ENCODE results near the gene GLIPR1L1. TPM values are rescaled to one million over a fixed set of nuclear protein-coding genes. Genes with fewer than 3 reads are reported as not detected.

The GLIPR1L1 gene
- total and polyA plus RNA-seq, 2 of the 8 experiments (the other 6 are each of a cell fraction or from before 2014, with no cell fraction given), result 1.2 to 1.7 TPM

GRCh38 chr12:75329918-75330826 lies 4.3 kb upstream of the GLIPR1L1 start, which contains the start of gene CAPS2:
CAPS2 (minus strand) TSS chr12:75330324; CDS start chr12:75326498, 3,826 bp downstream.
- Histone ChIP-seq H2BK12ac (ENCODE audit: low read depth, low read length) (no peak within 1 kb of the TSS), H3K56ac (replicated peaks; ENCODE audit: insufficient read length, low read depth, low read length) (no peak within 1 kb of the TSS), H3K14ac (ENCODE audit: insufficient read length) (no peak within 1 kb of the TSS), H3K23me2 (ENCODE audit: low read depth, low read length) (peaks cover 3% of the 10 kb centered on the region), H3K4me2 (ENCODE audit: insufficient read depth in 1 of 2, low read depth in 2 of 2, low read length in 2 of 2) (peak within 1 kb of the TSS; percentile 79 to 92), H3K79me2 (ENCODE audit: control insufficient read depth in 1 of 2, insufficient read depth in 2 of 2, low read length in 2 of 2) (no peaks in the 10 kb centered on the region), H4K91ac (replicated peaks; ENCODE audit: insufficient read length, low read length) (no peak within 1 kb of the TSS), H4K8ac (ENCODE audit: extremely low read depth, insufficient read depth, low read length) (peak within 1 kb of the TSS; percentile 69; the same call in 1 of the 2 replicates), H2BK20ac (ENCODE audit: low read length) (no peak within 1 kb of the TSS), H2BK120ac (replicated peaks; ENCODE audit: low read depth, low read length) (no peak within 1 kb of the TSS), H3K4me3 (ENCODE audit: extremely low read depth in 1 of 4, insufficient read depth in 2 of 4, low read depth in 3 of 4, low read length in 4 of 4) (peak within 1 kb of the TSS; percentile 48 to 71 (median 63)), H4K5ac (ENCODE audit: insufficient read length, low read depth, low read length) (peak within 1 kb of the TSS; percentile 71), H3K4me1 (replicated peaks in 1 of 4; ENCODE audit: control insufficient read depth in 3 of 4, insufficient read depth in 4 of 4, low read length in 3 of 4) (peaks cover 2 to 5% (median 3%) of the 10 kb centered on the region in 4 experiments; a peak in 4 of 7 replicates), H2BK15ac (ENCODE audit: low read length) (no peak within 1 kb of the TSS), H2BK5ac (ENCODE audit: low read depth, low read length) (peak within 1 kb of the TSS; percentile 25; the same call in 1 of the 2 replicates), H3K79me1 (ENCODE audit: low read depth, low read length) (no peaks in the 10 kb centered on the region), H4K20me1 (replicated peaks in 1 of 2; ENCODE audit: control insufficient read depth in 1 of 2, insufficient read depth in 2 of 2, low read length in 2 of 2) (no peaks in the 10 kb centered on the region), H3K9ac (replicated peaks in 1 of 4; ENCODE audit: extremely low read depth in 1 of 4, low read depth in 3 of 4, low read length in 3 of 4) (peak within 1 kb of the TSS in 3 of 4 experiments; percentile 49 to 64 (median 54); a peak in 6 of 7 replicates), H3K23ac (ENCODE audit: insufficient read length) (no peak within 1 kb of the TSS), H2AFZ (ENCODE audit: low read length) (0 out of 2 replicates have a peak within 1 kb of the TSS, but pooled peaks have one; percentile 62), H3K27ac (ENCODE audit: low read depth, low read length) (no peak within 1 kb of the TSS), H3K4ac (replicated peaks; ENCODE audit: insufficient read length, low read depth, low read length) (no peak within 1 kb of the TSS), H2AK5ac (ENCODE audit: low read depth, low read length) (no peak within 1 kb of the TSS), H3K27me3 (replicated peaks in 1 of 4; ENCODE audit: control insufficient read depth in 3 of 4, extremely low read depth in 1 of 4, insufficient read depth in 3 of 4, low read length in 3 of 4) (no peaks in the 10 kb centered on the region), H3K36me3 (ENCODE audit: control insufficient read depth in 2 of 4, insufficient read depth in 4 of 4, low read length in 3 of 4) (no peaks in the 10 kb centered on the region), H3K9me3 (ENCODE audit: insufficient read depth in 2 of 2, low read depth in 1 of 2, low read length in 1 of 2) (no peaks in the 10 kb centered on the region), H3K18ac (ENCODE audit: extremely low read depth, low read length) (no peak within 1 kb of the TSS; the same call in 1 of the 2 replicates)
- POLR2A ChIA-PET (ENCODE audit: partially characterized antibody), result interaction anchor here (1.4 kb wide), 1 partner anchor 181 kb away, joined by 3 read pairs; the partner anchor contains the start of gene KRR1
- peak; percentile 36 to 89 for DNase-seq (ENCODE audit: low read depth in 1 of 2, low spot score in 2 of 2)
- no peak for FAIRE-seq
- 5% methylated on average over 40 of the region's 40 CpGs; no CpG with 5 or more reads in 1 of the 2 experiments for WGBS, 2 experiments (ENCODE audit: extremely low coverage in 1 of 2, insufficient coverage in 1 of 2, insufficient read length in 1 of 2, insufficient replicate concordance in 2 of 2, low coverage in 1 of 2, low lambda C conversion rate in 2 of 2, missing lambda C conversion rate in 1 of 2)
- CTCF ChIA-PET (ENCODE audit: partially characterized antibody), result interaction anchor here (0.7 to 1.3 kb wide), 5 partner anchors 29 to 634 kb away, joined by 3 to 4 read pairs (median 3); partner anchors contain the start of gene GLIPR1L2
- peak; percentile 82 for TF ChIP-seq SAP30 (IDR thresholded peaks at IDR 0.05; ENCODE audit: insufficient read depth, insufficient replicate concordance, low read length)
- TF ChIP-seq CTBP2 (IDR thresholded peaks at IDR 0.05; ENCODE audit: borderline replicate concordance, insufficient read depth, insufficient read length, low read length), result peak; percentile 83
- no peak for TF ChIP-seq ATF3 (IDR thresholded peaks at IDR 0.05; ENCODE audit: insufficient read depth, low read depth, low read length)
- TF ChIP-seq TCF12 (IDR thresholded peaks at IDR 0.05; ENCODE audit: low read depth, low read length), result peak; percentile 72; the same call in 1 of the 2 replicates
- no peak for TF ChIP-seq CHD1 (IDR thresholded peaks at IDR 0.05; ENCODE audit: low read depth, low read length)
- peak; percentile 50; the same call in 1 of the 2 replicates for TF ChIP-seq TBP (IDR thresholded peaks at IDR 0.05; ENCODE audit: low read depth, low read length)
- peak in 1 of 2 experiments; percentile 46; a peak in 1 of 3 replicates for TF ChIP-seq POLR2A (IDR thresholded peaks at IDR 0.05; ENCODE audit: control extremely low read depth in 1 of 2, low read depth in 2 of 2, low read length in 2 of 2)
- TF ChIP-seq BRCA1 (IDR thresholded peaks at IDR 0.05; ENCODE audit: low read depth, low read length), result no peak
- TF ChIP-seq RFX5 (IDR thresholded peaks at IDR 0.05; ENCODE audit: borderline replicate concordance, low read depth, low read length), result peak; percentile 73; the same call in 1 of the 2 replicates
- no peak for TF ChIP-seq CHD2 (IDR thresholded peaks at IDR 0.05; ENCODE audit: low read length)
- TF ChIP-seq YY1 (IDR thresholded peaks at IDR 0.05; ENCODE audit: low read depth, low read length), result peak; percentile 84
